Measurements from ENCODE around the gene CREB3L2. TPM values are rescaled to one million over a fixed set of nuclear protein-coding genes. Genes with fewer than 3 reads are reported as not detected.

Gene CREB3L2
- total RNA-seq, 3 donors from 2014 or later (not counting 1 experiment from before 2014, with no cell fraction given), result 45.9 to 54.6 (median 52.5) TPM

- H3K4me1 Mint-ChIP-seq, result peaks cover 10 to 13% of the 10 kb centered on the region in 2 donors
- H3K36me3 ChIP-seq (ENCODE audit: control insufficient read depth, insufficient read depth, low read length), result peaks cover 66% of the 10 kb centered on the region
- H3K27me3 Mint-ChIP-seq (ENCODE audit: low read depth in 2 of 2), result no peaks in the 10 kb centered on the region
- DNase-seq, result no peak
- no peaks in the 10 kb centered on the region for H3K36me3 Mint-ChIP-seq
- WGBS (ENCODE audit: insufficient coverage), result 66% methylated on average over 7 of the region's 8 CpGs
- H3K4me3 Mint-ChIP-seq, result no peak overlapping the region
- H3K27ac Mint-ChIP-seq, result no peak overlapping the region
- intact Hi-C loops (cut with micrococcal nuclease), result loop anchor here (5.0 kb wide), 1 partner anchor 288 kb away; no protein-coding TSS in a partner anchor
- no peak overlapping the region for H3K27ac ChIP-seq (ENCODE audit: low read length)
- peaks cover 8% of the 10 kb centered on the region for H3K4me1 ChIP-seq (ENCODE audit: control insufficient read depth, insufficient read depth, low read length)
- no peaks in the 10 kb centered on the region for H3K9me3 Mint-ChIP-seq
- H3K27me3 ChIP-seq (ENCODE audit: control insufficient read depth, insufficient read depth, low read length), result no peaks in the 10 kb centered on the region
- TF ChIP-seq CTCF (IDR thresholded peaks at IDR 0.05), result no peak
- H3K4me3 ChIP-seq (ENCODE audit: low read length), result no peak overlapping the region
- ATAC-seq, result no peak
- no peaks in the 10 kb centered on the region for H3K9me3 ChIP-seq (ENCODE audit: control insufficient read depth, insufficient read depth, low read length)
Observed at GRCh38 chr7:137895301-137896221, 106.3 kb downstream of the CREB3L2 start.

GRCh38 chr7:137893143-137893742 lies 108.6 kb downstream of the CREB3L2 start:
- Mint-ChIP-seq H3K27ac (no peak overlapping the region), H3K9me3 (no peaks in the 10 kb centered on the region)
- intact Hi-C loops (cut with micrococcal nuclease), result no loop called here

GRCh38 chr7:137891016-137891655 lies 110.8 kb downstream of the CREB3L2 start:
- H3K4me1 ChIP-seq (ENCODE audit: control insufficient read depth, insufficient read depth, low read length), result no peaks in the 10 kb centered on the region
- peaks cover 5 to 8% of the 10 kb centered on the region in 2 donors for H3K4me1 Mint-ChIP-seq
- DNase-seq, result no peak
- no peaks in the 10 kb centered on the region for H3K27me3 Mint-ChIP-seq (ENCODE audit: low read depth in 2 of 2)
- H3K27ac ChIP-seq (ENCODE audit: low read length), result no peak overlapping the region
- TF ChIP-seq CTCF (IDR thresholded peaks at IDR 0.05), result no peak
- H3K36me3 ChIP-seq (ENCODE audit: control insufficient read depth, insufficient read depth, low read length), result peaks cover 58% of the 10 kb centered on the region
- H3K4me3 Mint-ChIP-seq, result no peak overlapping the region
- no peak for ATAC-seq
- no peaks in the 10 kb centered on the region for H3K36me3 Mint-ChIP-seq
- H3K4me3 ChIP-seq (ENCODE audit: low read length), result no peak overlapping the region
- H3K9me3 Mint-ChIP-seq, result no peaks in the 10 kb centered on the region
- no peaks in the 10 kb centered on the region for H3K9me3 ChIP-seq (ENCODE audit: control insufficient read depth, insufficient read depth, low read length)
- intact Hi-C loops (cut with micrococcal nuclease), result no loop called here
- H3K27me3 ChIP-seq (ENCODE audit: control insufficient read depth, insufficient read depth, low read length), result no peaks in the 10 kb centered on the region
- no peak overlapping the region for H3K27ac Mint-ChIP-seq
- 99% methylated on average over 4 of the region's 4 CpGs for WGBS (ENCODE audit: insufficient coverage)

More at GRCh38 chr7:137893143-137893742, 108.6 kb downstream of the CREB3L2 start:
- no peak overlapping the region for H3K27ac ChIP-seq (ENCODE audit: low read length)
- peaks cover 64% of the 10 kb centered on the region for H3K36me3 ChIP-seq (ENCODE audit: control insufficient read depth, insufficient read depth, low read length)
- Mint-ChIP-seq H3K4me3 (no peak overlapping the region), H3K4me1 (peaks cover 0 to 5% of the 10 kb centered on the region in 2 donors), H3K27me3 (ENCODE audit: low read depth in 2 of 2) (no peaks in the 10 kb centered on the region), H3K36me3 (no peaks in the 10 kb centered on the region)
- H3K27me3 ChIP-seq (ENCODE audit: control insufficient read depth, insufficient read depth, low read length), result no peaks in the 10 kb centered on the region
- H3K4me1 ChIP-seq (ENCODE audit: control insufficient read depth, insufficient read depth, low read length), result no peaks in the 10 kb centered on the region
- no peak for ATAC-seq
- TF ChIP-seq CTCF (IDR thresholded peaks at IDR 0.05), result no peak
- DNase-seq, result no peak
- no peaks in the 10 kb centered on the region for H3K9me3 ChIP-seq (ENCODE audit: control insufficient read depth, insufficient read depth, low read length)
- H3K4me3 ChIP-seq (ENCODE audit: low read length), result no peak overlapping the region

All from natural killer cell (primary cell).